ENCODE measurements around the gene ZNF316. TPM values are rescaled to one million over a fixed set of nuclear protein-coding genes. Genes with fewer than 3 reads are reported as not detected.

ZNF316 gene
- total and polyA plus RNA-seq, 10 of the 15 experiments (the other 5 are each of a cell fraction or from before 2014, with no cell fraction given) = 0.03 to 28.9 (median 5.7) TPM

GRCh38 chr7:6646465-6646864 lies 9.3 kb downstream of the ZNF316 start (continued):
- no peak for TF ChIP-seq ASH2L (IDR thresholded peaks at IDR 0.05; ENCODE audit: borderline replicate concordance, low read depth)
- no peak for TF ChIP-seq PAX8 (IDR thresholded peaks at IDR 0.05)
- TF ChIP-seq FOXM1 (IDR thresholded peaks at IDR 0.05; ENCODE audit: low read depth, low read length) = no peak
- TF ChIP-seq E2F8 (IDR thresholded peaks at IDR 0.05; ENCODE audit: low read depth, partially characterized antibody) = no peak
- no peak for TF ChIP-seq ATF2 (IDR thresholded peaks at IDR 0.05; ENCODE audit: low read length)
- no peak for TF ChIP-seq ZNF24 (IDR thresholded peaks at IDR 0.05)
- no peak for TF ChIP-seq ZBTB40 (IDR thresholded peaks at IDR 0.05; ENCODE audit: borderline replicate concordance)
- no peak for TF ChIP-seq SKIL (IDR thresholded peaks at IDR 0.05; ENCODE audit: low read depth, poor library complexity, severe bottlenecking)
